ENCODE measurements around the gene AKAP13.
"Not testable (repeated sequence)": the region's sequence is repeated elsewhere in the genome, so short reads cannot be mapped to it uniquely, and the experiment has no call there.

AKAP13 gene

DNA sequence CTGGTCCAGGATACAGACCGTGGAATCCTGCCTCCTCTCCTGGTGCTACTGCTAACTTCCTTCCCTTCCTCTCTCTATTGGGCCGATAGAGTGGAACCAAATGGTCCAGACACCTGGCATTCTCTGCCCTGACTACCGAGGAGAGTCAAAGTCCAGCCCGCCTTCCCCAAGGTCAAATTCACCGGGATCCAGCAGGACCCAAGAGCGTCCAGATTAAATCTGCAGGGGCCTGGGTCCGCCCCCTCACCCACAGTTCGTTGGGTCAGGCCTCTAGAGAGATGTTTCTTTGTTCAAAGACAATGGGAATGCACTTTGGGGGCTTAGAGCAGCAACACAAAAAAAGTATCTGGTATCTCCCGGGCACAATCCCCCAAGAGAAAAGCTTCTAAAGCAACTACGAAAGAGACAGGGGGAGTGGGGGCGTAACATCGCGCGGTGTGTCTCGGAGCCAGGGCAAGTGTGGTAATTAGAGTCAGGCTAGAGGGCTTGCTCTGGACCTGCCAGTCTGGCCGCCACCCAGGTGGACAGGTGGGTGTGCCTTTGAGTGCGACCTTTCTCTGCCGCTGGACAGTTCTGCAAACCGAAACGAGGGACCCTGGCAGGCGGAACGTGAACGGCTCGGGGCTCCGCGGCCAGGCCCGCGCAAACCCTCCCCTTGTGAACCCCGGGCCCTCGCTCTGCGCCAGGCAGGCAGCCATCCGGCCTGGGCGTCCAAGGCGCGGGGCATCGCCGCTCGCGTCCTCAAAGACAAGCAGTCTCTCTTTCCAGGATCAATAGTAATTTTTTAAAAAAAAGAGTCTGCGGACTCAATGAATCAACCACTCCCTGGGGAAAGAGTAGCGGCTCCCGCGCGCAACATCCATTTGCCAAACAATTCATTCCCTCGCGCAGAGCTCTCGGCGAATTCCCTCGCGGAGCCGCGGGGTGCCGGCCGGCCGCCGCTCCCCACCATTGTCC lies 413.5 kb downstream of the AKAP13 start:
- DNase-seq (ENCODE audit: low read depth), result peak; percentile 14

DNA sequence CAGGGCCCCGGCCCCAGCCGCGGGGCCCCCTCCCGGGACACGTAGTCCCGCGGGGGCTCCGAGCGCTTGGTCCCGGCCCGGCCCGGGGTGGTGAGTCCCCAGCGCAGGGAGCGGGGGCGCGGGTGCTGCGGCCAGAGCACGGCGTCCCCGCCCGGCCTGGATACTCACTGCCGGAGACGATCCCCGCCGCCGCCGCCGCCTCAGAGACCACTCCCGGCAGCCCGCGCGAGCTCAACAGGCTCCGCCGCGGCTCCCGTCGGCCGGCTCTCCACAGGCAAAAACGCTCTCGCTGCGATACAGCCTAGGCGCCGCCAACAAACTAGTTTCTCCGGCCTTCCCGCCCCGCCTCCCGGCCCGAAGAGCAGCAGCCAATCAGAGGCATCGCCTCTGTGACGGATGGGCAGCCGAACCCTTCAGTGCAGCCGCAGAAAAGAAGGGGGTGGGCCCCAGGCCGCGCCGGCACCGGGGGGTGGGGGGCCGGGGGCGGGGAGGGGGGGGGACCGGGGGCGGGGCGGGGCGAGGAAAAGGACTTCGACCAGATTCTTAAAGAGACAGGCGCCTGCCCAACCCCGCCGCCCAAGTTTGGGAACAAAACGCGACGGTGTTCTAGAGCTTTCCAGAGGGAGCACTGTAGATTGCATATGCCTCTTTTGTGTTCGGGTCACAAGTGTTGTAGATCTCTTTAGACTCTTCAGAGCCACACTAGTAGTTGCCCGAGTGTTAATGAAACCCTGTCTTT lies 414.4 kb downstream of the AKAP13 start, which contains the start of gene KLHL25:
KLHL25 (minus strand) TSS at position 328 of the 739 bp plus-strand sequence. CDS start 25,115 bp downstream, outside the sequence.
- DNase-seq (ENCODE audit: low read depth), result peak; percentile 88

DNA sequence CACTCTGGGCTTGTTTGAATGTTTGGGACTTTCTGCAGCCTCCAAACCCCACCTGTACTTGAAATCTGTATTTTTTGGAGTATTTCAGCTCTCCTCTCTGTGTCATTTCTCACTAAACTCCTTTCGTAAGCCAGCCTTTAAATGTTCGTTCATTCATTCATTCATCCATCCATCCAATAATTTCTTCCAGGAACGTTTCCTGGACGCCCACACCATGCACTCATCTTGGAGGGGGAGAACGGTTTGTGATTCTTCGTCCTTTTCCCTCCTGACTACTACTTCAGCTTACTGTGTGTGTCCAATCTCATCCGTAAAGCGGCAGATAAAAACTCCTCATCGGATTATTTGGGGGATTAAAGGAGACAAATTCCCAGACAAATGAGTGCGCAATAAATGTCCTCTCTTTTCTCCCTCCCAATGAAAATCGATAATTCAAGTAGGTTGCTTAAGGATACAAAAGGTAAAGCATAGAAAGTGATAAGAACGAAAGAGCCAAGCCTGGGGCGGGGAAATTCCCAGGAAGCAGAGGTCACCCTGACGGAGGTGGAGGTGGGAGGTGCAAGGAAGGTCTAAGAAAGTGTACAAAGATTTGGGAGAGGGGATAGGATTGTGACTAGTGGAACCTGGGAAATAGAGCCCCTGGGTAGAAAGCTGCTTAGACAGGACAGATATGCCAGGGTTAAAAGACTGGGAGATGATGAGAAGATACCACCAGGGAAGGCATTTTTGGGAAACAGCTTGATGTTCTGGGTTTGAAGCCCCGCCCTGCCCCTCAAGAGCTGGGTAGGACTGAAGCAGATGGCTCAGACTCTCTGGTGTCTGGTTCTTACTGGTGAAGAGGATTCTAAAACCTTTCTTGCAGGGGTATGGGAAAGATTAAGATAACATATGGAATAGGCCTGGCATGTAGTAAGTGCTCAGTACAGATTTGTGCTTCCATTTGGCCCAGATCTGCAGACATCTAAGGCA lies 415.2 kb downstream of the AKAP13 start:
- DNase-seq (ENCODE audit: low read depth), result no peak

DNA sequence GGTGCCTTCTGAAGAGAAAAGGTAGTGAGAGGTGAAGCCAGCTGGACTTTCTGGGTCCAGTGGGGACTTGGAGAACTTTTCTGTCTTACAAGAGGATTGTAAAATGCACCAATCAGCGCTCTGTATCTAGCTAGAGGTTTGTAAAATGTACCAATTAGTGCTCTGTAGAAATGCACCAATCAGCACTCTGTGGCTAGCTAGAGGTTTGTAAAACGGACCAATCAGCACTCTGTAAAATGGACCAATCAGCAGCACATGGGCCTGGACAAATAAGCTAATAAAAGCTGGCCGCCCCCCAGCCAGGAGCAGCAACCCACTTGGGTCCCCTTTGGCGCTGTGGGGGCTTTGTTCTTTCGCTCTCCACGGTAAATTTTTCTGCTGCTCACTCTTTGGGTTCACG lies 416.0 kb downstream of the AKAP13 start:
- not testable (repeated sequence) for DNase-seq (ENCODE audit: low read depth)

Measured in stimulated activated CD4-positive, alpha-beta T cell treated with anti-CD3 and anti-CD28 coated beads, Interleukin-2, amount 100 ng/mL, for 4 hours (primary cell).